GM19351 (cell line): ENCODE measurements around the gene PIGU.
"Not testable (repeated sequence)": the region's sequence is repeated elsewhere in the genome, so short reads cannot be mapped to it uniquely, and the experiment has no call there.

Experiments
- ATAC-seq: cut with Tn5 transposase; IDR thresholded peaks from one replicate; pipeline ENCODE4 v1.9.1; 2021; ENCODE audit warnings: mild to moderate bottlenecking, moderate library complexity; ENCODE audit not compliant: unreplicated experiment

The PIGU gene

GRCh38 chr20:34663213-34663943, 13.5 kb downstream of the PIGU start:
- no peak for ATAC-seq

- not testable (repeated sequence) for ATAC-seq
Measured at GRCh38 chr20:34661811-34662210, 15.1 kb downstream of the PIGU start.

DNA sequence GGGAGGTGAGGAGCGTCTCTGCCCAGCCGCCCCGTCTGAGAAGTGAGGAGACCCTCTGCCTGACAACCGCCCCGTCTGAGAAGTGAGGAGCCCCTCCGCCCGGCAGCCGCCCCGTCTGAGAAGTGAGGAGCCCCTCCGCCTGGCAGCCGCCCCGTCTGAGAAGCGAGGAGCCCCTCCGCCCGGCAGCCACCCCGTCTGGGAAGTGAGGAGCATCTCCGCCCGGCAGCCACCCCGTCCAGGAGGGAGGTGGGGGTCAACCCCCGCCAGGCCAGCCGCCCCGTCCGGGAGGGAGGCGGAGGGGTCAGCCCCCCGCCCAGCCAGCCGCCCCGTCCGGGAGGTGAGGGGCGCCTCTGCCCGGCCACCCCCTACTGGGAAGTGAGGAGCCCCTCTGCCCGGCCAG, 18.2 kb downstream of the PIGU start:
- ATAC-seq = not testable (repeated sequence)

- ATAC-seq = no peak
Measured at GRCh38 chr20:34654207-34654744, 22.6 kb downstream of the PIGU start.

GRCh38 chr20:34651200-34651599, 25.7 kb downstream of the PIGU start:
- no peak for ATAC-seq

GRCh38 chr20:34647737-34648136, 29.2 kb downstream of the PIGU start:
- ATAC-seq = no peak

- ATAC-seq = no peak
Measured at GRCh38 chr20:34644951-34645350, 31.9 kb downstream of the PIGU start.

DNA sequence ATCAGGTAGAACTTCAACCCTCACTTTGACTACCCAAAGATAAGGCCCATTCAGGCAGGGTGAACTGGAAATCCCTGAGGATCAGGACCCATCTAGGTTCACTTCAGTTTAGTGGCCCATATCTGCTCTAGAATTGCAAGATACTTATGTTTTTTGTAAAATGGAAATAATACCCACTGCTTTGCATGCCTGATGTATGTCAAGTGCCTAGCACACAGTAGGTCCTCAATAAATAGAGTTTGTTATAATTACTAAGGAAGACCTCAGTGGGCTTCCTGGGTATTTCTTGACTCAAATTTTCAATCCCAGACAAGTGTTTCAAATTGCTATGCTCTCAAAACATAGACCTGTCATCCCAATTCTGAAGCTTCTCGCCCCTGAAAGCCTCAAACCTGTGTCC, 32.5 kb downstream of the PIGU start:
- no peak for ATAC-seq

DNA sequence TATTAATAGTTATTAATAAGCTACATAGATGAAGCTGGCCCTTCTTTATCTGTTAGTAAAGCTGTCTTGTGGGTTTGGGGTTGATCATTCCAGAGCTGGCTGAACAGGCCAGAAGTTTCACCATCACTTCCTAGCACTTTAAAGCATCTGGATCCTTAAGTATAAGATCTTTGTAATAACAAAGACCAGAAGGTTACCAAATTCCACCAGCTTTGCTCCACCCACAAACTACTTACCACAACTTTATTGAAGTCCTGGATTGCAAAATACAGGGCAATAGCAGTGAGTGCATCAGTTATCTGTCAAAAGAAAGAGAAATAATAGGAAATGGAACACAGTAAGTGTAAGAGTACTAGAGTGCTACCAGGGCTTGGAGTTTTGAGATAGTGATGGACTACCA, 33.0 kb downstream of the PIGU start:
- no peak for ATAC-seq

DNA sequence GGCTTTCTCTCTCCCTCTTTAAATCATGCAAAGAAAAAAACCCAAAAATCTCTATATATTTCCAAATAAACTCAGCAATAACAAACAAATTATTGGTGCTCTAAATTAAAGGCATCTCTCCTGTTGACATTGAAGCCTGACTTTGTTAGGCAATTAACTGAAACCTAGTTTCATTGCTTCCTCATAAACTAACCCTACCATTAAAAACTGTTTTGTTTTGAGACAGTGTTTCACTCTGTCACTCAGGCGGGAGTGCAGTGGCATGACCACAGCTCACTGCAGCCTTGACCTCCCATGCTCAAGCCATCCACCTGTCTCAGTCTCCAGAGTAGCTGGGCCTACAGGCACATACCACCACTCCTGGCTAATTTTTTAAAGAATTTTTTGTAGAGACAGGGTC, 34.9 kb downstream of the PIGU start:
- ATAC-seq = no peak

DNA sequence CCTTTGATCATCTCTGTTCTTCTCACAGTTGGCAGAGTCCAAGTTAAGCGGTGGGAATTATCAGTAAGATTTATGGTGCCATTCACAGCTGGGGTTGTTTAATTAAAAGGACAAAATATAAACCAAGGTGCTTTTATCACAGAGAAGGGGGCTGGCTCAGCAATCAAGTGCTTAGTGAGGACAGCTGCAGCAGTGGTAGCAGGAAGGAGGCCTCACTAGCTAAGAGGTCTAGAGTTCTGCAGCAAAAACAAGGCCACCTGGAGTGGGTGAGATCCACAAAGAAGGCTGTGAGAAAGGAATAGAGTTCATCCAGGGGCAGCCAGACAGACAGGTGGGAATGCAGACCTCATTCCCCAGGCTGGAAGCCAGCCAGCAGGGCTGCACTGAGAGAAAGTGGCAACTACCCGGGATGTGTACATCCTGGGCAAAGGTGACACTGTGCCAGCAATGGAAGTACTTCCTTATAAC, 37.1 kb downstream of the PIGU start:
- ATAC-seq = no peak

GRCh38 chr20:34638532-34638931, 38.4 kb downstream of the PIGU start:
- ATAC-seq = no peak

- ATAC-seq = no peak
Measured at GRCh38 chr20:34638039-34638292, 38.9 kb downstream of the PIGU start.

DNA sequence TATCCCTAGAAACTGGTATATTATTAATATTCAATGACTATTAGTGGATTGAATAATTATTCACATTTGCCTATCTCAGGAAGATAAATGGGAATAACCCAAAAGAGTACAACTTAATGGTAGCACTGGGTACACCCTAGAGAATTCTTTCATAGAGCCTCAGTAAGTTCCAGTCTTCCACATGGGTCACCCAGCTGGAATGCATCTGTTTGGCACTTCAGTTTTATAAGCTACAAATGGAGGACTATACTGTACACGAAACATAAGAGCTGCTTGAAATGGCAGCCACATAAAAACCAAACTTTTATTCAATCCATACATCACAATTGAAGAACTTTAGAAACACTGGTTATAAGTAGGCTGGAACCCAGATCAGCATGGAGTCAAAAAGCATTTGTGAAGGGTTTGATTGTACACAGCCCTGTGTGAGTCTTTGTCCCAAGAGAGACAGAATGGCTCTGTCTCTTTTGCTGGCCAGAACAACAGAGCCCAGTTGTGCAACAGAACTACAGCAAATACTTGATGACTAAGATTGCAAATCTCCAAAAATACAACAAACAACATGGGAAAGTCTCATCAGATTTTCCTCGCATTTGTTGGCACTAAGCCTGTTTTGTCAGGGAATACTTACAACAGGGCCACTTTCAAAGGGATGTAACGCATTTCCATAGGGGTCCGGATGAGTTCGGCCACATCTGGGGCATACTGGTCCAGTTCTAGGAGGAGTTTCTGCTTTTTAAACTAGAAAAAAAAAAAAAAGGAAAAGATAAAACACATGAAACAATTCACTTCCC, 39.5 kb downstream of the PIGU start:
- ATAC-seq = no peak

DNA sequence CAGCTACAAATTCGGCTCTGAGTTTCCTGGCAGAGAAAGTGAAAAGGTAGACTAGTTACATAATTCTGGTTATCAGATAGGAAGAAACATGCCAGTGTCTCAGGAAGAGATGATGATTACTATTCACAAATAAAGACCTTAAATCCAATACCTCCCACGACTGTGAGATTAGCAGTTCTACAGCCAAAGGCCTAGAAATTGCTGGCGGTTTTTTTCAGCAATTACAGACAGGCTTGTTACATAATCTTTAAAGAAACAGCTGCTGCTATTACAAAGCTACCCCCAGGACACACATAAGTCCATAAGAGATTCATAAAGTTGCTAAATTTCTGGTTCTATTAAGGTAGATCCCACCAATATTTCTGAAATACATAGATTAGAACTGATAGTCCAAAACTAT, 40.2 kb downstream of the PIGU start:
- ATAC-seq = no peak

DNA sequence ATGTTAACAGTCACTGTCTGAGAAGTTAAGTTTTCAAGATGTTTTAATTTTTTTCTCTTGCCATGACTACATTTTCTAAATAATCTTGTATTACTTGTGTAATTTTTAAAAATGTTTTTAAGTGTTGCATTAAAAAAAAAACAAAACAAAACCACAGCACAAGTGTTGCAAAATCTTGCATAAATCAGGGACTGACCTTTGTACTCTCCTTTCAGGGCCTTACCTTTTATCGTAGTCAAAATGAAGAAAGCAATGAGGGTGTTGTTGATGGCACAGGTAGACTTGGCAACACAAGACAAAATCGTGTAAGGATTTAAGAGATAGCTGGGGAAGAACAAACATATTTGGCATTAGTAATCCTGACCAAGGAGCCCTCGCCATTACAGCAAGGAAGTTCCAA, 42.5 kb downstream of the PIGU start:
- ATAC-seq = no peak

DNA sequence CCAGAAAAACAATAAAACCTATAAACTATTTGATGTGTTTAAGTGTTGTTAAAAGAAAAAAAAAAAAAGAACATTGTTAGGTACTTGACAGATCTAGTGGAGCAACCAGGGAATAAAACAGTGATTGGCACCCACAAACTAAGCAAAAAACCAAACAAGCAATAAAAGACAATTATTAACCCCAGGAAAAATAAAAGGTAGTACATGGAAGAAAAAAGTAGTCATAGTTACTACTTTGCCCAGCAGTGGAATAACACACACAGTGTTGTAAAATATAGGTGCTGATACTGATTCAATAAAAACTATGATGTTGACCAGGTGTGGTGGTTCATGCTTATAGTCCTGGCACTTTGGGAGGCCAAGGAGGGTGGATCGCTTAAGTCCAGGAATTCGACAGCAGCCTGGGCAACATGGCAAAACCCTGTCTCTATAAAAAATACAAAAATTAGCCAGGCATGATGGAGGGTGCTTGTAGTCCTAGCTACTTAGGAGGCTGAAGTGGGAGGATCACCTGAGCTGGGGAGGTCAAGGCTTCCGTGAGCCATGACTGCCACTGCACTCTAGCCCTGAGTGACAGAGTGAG, 43.9 kb downstream of the PIGU start:
- no peak for ATAC-seq

DNA sequence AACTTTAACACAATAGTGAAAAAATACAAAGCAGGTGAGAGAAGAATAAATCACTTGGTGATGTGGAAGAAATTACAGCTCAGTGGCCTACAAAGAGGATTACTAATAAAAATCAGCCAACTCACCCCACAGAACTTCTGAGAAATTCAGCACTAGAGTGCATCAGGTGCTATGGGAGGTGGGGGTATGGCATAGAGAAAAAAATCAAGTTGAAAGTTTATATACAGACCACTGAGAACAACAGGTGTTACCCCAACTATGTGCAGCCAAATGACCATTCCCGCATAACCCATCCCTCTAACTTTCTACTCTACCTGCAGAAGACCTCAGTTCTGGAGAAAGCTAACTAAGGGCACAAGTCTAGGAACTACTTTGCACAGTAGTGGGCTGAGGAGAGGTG, 47.0 kb downstream of the PIGU start:
- no peak for ATAC-seq

- ATAC-seq = no peak
Measured at GRCh38 chr20:34629342-34629741, 47.5 kb downstream of the PIGU start.

DNA sequence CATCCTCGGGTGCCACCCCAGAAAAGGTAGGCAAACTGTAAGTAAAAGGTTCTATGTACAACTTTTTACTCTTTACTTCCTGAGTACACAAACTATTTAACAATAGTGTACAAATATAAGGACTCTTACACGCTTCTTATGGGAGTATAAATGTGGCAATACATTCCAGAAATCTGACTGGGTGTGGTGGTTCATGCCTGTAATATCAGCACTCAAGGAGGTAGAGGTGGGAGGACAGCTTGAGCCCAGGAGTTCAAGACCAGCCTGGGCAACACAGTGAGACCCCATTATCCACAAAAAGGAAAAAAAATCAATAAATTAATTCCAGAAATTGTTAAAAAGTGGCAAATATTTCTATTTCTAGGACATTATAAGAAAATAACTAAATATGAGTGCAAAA, 48.9 kb downstream of the PIGU start:
- no peak for ATAC-seq

DNA sequence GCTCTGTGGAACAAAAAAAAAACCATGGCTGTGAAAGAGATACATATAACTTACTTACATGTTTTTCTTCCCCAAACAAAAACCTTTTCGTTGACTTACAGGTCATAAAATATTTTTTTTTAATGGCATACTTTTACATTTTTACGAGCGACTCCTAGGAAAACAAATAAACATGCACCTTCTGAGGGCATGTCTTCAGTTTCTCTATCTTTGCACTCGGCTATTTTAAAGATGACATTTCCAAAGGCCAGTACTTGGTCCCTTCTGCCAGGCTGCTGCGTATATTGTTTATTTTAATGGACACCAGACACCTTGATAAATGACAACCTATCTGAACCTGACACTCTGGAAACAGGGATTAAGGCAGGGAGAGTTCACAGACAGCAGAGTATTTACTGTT, 49.4 kb downstream of the PIGU start:
- ATAC-seq = no peak

DNA sequence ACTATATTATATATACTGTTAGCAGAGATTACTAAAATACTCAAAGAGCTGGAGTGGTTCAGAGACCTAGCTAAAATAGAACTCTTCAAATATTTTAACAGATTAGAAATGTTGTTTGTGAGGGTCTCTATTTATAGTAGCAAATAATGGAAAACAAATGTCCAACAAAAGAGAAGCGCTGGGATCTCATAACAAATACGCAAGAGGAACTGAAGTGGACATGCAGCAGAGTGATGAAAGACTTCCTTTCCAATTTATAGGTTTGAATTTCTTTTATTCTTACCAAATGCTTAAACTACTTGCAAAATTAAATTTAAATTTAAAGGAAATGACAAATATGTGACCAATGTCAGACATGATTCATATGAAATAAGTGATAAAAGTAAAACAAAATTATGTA, 49.9 kb downstream of the PIGU start:
- no peak for ATAC-seq
